Activated gamma-delta T cell treated with anti-CD3 and anti-CD28 coated beads, Interleukin-2, amount 50 U/mL, for 16 hours (primary cell): Measurements from ENCODE around the gene ZBTB8B.

Experiments
- DNase-seq: peaks from one replicate; pipeline ENCODE4 v3.0.0-alpha.2; 2020; ENCODE audit warnings: low read depth

Gene ZBTB8B

DNA sequence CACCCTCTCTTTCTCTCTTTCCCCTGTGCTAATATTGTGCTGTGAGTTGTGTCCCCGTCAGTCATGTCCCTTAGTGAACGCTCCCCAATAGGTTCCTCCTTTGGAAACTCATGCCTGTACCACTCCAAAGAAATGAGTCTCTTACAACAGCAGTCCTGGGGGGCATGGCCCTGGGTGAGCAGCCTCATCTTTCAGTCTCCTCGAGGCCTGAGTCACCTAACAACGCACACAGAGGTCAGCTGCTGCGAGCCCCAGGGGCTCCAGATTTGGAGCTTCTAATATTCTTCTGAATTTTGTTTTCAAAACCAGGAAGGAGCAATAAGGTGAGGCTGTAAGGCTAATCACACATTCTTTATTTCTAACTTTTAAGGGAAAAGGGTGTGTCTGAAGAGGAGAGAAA, 43.9 kb downstream of the ZBTB8B start:
- no peak for DNase-seq

DNA sequence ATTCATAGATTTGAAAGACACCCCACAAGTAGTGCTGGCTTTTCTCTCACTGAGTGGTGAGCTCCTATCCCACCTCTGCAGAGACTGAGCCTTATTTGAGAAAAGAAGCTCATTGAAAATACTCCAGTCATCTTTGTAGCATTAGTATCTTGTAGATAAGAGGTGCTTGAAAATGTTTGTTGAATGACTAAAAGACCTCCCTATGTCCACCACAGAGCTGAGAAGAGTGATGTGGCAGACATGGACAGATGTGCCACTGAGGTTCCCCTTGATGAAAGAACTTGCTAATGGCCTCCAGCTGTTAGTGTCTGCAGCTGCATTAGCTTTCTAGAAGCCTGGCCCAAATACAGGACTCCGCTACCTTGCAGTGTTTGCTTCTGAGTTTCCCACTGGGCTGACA, 45.1 kb downstream of the ZBTB8B start:
- DNase-seq: no peak
